Measurements from ENCODE around the gene C22orf31. TPM values are rescaled to one million over a fixed set of nuclear protein-coding genes. Genes with fewer than 3 reads are reported as not detected.

C22orf31 gene
- total RNA-seq, 1 donor = not detected

DNA sequence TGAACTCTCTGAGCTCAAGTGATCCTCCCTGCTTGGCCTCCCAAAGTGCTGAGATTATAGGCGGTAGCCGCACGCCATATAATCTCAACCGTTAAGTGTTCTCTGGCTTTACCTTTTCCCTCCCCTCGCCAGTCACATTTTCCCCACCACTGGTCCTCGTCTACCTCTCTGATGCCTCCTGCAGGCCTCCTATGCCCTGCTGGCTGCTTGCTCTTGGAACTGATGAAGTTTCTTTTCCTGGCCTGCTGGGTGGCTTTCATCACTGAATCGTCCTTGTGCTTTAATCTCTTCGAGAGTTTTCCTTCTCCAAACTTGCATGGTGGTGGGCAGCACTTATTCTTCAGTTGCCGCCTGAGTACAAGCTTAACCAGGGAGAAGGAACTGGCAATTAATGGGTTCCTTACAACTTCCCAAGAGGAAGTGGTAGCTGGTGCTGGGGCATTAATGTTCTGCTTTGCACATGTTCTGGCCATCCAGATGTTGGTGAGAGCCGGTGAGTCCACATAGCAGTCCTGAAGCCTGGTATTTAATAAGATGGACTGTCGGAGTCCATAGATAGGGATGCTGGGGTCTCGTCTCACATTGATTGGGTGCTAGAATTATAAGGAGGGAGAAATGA, 1.3 kb downstream of the C22orf31 start:
- no peak for DNase-seq (ENCODE audit: low read depth)
- TF ChIP-seq, protein P1, sequence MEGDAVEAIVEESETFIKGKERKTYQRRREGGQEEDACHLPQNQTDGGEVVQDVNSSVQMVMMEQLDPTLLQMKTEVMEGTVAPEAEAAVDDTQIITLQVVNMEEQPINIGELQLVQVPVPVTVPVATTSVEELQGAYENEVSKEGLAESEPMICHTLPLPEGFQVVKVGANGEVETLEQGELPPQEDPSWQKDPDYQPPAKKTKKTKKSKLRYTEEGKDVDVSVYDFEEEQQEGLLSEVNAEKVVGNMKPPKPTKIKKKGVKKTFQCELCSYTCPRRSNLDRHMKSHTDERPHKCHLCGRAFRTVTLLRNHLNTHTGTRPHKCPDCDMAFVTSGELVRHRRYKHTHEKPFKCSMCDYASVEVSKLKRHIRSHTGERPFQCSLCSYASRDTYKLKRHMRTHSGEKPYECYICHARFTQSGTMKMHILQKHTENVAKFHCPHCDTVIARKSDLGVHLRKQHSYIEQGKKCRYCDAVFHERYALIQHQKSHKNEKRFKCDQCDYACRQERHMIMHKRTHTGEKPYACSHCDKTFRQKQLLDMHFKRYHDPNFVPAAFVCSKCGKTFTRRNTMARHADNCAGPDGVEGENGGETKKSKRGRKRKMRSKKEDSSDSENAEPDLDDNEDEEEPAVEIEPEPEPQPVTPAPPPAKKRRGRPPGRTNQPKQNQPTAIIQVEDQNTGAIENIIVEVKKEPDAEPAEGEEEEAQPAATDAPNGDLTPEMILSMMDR (IDR thresholded peaks at IDR 0.05; ENCODE audit: insufficient read depth, low read length) = no peak
- no peak overlapping the region for H3K4me3 ChIP-seq (ENCODE audit: low read depth, low read length)

- DNase-seq (ENCODE audit: low read depth) = no peak
- H3K4me3 ChIP-seq (ENCODE audit: low read depth, low read length) = no peak overlapping the region
- TF ChIP-seq, protein P1 (IDR thresholded peaks at IDR 0.05; ENCODE audit: insufficient read depth, low read length) = no peak
These were observed 5.2 kb downstream of the C22orf31 start for GRCh38 chr22:29056472-29056871.

GRCh38 chr22:29055192-29055830, 6.3 kb downstream of the C22orf31 start:
- DNase-seq (ENCODE audit: low read depth) = no peak
- TF ChIP-seq, protein P1 (IDR thresholded peaks at IDR 0.05; ENCODE audit: insufficient read depth, low read length) = no peak
- H3K4me3 ChIP-seq (ENCODE audit: low read depth, low read length) = no peak overlapping the region

DNA sequence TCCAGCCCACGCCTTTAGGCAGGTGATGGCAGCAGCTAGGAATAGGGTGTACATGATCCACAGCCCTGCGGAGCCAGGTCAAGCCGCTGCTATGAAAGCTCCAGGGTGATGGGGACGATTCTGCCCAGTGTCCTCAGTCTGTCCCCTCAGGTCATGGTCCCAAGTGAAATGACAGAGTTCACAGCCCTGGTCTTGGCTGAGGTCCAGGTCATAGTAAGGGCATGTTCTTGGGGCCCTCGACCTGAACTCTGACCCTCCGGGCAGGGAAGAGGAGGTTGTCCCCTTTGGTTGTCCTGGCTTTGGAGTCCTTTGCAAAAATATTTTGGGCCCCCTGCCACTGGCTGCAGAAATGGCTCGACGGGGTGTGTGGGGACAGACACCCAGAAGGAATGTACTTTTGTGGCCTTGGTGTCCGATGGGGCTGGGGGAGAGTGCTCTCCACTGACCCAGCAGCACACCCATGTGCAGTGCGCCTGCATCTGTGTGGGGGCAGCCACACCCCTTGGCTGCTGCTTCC, 7.3 kb downstream of the C22orf31 start:
- DNase-seq (ENCODE audit: low read depth) = no peak
- no peak overlapping the region for H3K4me3 ChIP-seq (ENCODE audit: low read depth, low read length)
- TF ChIP-seq, protein P1 (IDR thresholded peaks at IDR 0.05; ENCODE audit: insufficient read depth, low read length) = no peak

DNA sequence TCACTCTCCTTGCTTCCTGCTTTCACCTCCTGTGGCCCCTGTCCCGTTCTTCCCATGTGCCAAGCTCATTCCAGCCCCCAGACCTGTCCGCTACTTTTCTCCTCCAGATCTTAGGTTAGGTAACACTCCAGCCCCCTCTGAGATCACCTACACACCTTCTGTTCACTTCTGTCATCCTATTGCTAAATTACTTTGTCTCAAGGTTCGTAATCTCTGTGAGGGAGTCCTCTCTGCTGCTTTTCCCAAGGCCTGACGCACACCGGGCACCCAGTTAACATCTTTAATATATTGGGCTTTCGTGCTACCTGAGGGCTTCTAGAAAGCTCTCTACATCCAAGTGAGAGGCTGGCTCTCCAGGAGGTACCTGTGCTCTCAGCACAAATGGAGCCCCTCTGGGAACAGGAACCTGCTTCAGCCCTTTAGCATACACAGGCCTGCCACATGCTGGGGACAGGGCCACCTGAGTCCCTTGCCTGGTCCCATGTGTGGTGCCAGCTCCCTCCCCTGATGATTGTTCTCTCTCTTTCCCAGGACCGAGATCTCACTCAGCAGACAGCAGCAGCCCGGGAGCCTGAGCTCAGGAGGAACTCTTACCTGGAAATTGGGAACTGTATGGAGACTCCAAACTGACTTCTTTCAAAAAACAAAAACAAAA, 8.5 kb downstream of the C22orf31 start:
- H3K4me3 ChIP-seq (ENCODE audit: low read depth, low read length) = no peak overlapping the region
- no peak for DNase-seq (ENCODE audit: low read depth)
- TF ChIP-seq, protein P1 (IDR thresholded peaks at IDR 0.05; ENCODE audit: insufficient read depth, low read length) = no peak

GRCh38 chr22:29050457-29050856, 11.2 kb downstream of the C22orf31 start:
- no peak overlapping the region for H3K4me3 ChIP-seq (ENCODE audit: low read depth, low read length)
- TF ChIP-seq, protein P1 (IDR thresholded peaks at IDR 0.05; ENCODE audit: insufficient read depth, low read length) = no peak
- no peak for DNase-seq (ENCODE audit: low read depth)

Measured in fibroblast of the aortic adventitia (primary cell).